IMR-90 (cell line): Measurements from ENCODE around the gene NUBP2.

Source experiments
- BHLHE40 ChIP-seq: fragments of 150-350 bp; IDR thresholded peaks from 2 replicates; pipeline ENCODE4 v1.6.1; 2016; ENCODE audit warnings: mild to moderate bottlenecking, low read depth, low read length
- CEBPB ChIP-seq: IDR thresholded peaks from 2 replicates; pipeline ENCODE4 v1.6.1; 2012; ENCODE audit warnings: low read depth, low read length, improper control_type of control experiment
- FOS ChIP-seq: fragments of 150-350 bp; IDR thresholded peaks from 2 replicates; pipeline ENCODE4 v1.6.1; 2016; ENCODE audit warnings: low read depth, low read length
- MAFK ChIP-seq: IDR thresholded peaks from 2 replicates; pipeline ENCODE4 v1.6.1; 2012; ENCODE audit warnings: low read depth, low read length, improper control_type of control experiment
- MXI1 ChIP-seq: IDR thresholded peaks from 2 replicates; pipeline ENCODE4 v1.6.1; 2012; ENCODE audit warnings: low read depth, mild to moderate bottlenecking, low read length, moderate library complexity, borderline replicate concordance
- POLR2A ChIP-seq: IDR thresholded peaks from 2 replicates; pipeline ENCODE4 v1.6.1; 2012; ENCODE audit warnings: mild to moderate bottlenecking, low read depth, low read length
- RAD21 ChIP-seq: IDR thresholded peaks from 2 replicates; pipeline ENCODE4 v1.6.1; 2012; ENCODE audit warnings: low read length, improper control_type of control experiment
- RFX5 ChIP-seq: IDR thresholded peaks from 2 replicates; pipeline ENCODE4 v1.8.0; 2012; ENCODE audit warnings: low read depth, mild to moderate bottlenecking, low read length, moderate library complexity
- SMC3 ChIP-seq: fragments of 150-350 bp; IDR thresholded peaks from 2 replicates; pipeline ENCODE4 v1.6.1; 2016; ENCODE audit warnings: low read depth, mild to moderate bottlenecking, antibody characterized with exemption, low read length, moderate library complexity
- TF ChIP-seq, protein P1 (sequence below): conservative IDR thresholded peaks from 2 replicates; pipeline ENCODE4 v1.5.1; 2012; ENCODE audit warnings: mild to moderate bottlenecking, low read depth, low read length, improper control_type of control experiment
- TF ChIP-seq, protein P2 (sequence below): fragments of 150-350 bp; IDR thresholded peaks from 2 replicates; pipeline ENCODE4 v1.6.1; 2016; ENCODE audit warnings: low read depth, mild to moderate bottlenecking, low read length, moderate library complexity, borderline replicate concordance
- TF ChIP-seq, protein P3 (sequence below): fragments of 150-350 bp; IDR thresholded peaks from 2 replicates; pipeline ENCODE4 v1.6.1; 2017; ENCODE audit warnings: mild to moderate bottlenecking, antibody characterized with exemption, low read length, low read depth

DNA sequence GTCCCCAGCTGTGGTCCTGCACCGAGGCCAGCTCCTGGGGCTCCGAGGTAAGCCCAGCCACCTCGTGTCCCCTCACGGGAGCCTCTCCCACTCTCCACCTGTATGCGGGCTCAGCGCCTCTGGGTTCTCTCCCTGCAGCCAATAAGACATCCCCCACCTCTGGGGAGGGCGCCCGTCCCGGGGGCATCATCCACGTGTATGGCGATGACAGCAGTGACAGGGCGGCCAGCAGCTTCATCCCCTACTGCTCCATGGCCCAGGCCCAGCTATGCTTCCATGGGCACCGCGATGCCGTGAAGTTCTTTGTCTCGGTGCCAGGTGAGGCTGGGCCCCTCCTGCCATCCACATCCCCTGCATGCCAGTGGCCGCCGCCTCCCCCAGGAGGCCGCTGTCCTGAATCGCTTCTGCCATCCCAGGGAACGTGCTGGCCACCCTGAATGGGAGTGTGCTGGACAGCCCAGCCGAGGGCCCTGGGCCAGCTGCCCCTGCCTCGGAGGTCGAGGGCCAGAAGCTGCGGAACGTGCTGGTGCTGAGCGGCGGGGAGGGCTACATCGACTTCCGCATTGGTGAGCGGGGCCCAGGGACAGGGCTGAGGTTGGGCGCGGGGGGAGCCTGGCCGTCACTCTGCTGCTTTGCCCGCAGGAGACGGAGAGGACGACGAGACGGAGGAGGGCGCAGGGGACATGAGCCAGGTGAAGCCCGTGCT, 14.5 kb upstream of the NUBP2 start:
- TF ChIP-seq, protein P1, sequence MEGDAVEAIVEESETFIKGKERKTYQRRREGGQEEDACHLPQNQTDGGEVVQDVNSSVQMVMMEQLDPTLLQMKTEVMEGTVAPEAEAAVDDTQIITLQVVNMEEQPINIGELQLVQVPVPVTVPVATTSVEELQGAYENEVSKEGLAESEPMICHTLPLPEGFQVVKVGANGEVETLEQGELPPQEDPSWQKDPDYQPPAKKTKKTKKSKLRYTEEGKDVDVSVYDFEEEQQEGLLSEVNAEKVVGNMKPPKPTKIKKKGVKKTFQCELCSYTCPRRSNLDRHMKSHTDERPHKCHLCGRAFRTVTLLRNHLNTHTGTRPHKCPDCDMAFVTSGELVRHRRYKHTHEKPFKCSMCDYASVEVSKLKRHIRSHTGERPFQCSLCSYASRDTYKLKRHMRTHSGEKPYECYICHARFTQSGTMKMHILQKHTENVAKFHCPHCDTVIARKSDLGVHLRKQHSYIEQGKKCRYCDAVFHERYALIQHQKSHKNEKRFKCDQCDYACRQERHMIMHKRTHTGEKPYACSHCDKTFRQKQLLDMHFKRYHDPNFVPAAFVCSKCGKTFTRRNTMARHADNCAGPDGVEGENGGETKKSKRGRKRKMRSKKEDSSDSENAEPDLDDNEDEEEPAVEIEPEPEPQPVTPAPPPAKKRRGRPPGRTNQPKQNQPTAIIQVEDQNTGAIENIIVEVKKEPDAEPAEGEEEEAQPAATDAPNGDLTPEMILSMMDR, result no peak
- TF ChIP-seq POLR2A, result no peak
- TF ChIP-seq SMC3, result no peak
- no peak for TF ChIP-seq CEBPB
- TF ChIP-seq BHLHE40, result no peak
- TF ChIP-seq, protein P2, sequence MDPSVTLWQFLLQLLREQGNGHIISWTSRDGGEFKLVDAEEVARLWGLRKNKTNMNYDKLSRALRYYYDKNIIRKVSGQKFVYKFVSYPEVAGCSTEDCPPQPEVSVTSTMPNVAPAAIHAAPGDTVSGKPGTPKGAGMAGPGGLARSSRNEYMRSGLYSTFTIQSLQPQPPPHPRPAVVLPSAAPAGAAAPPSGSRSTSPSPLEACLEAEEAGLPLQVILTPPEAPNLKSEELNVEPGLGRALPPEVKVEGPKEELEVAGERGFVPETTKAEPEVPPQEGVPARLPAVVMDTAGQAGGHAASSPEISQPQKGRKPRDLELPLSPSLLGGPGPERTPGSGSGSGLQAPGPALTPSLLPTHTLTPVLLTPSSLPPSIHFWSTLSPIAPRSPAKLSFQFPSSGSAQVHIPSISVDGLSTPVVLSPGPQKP, result no peak
- TF ChIP-seq RAD21, result no peak
- TF ChIP-seq, protein P3, sequence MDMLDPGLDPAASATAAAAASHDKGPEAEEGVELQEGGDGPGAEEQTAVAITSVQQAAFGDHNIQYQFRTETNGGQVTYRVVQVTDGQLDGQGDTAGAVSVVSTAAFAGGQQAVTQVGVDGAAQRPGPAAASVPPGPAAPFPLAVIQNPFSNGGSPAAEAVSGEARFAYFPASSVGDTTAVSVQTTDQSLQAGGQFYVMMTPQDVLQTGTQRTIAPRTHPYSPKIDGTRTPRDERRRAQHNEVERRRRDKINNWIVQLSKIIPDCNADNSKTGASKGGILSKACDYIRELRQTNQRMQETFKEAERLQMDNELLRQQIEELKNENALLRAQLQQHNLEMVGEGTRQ, result no peak
- TF ChIP-seq RFX5, result no peak
- TF ChIP-seq MXI1, result no peak
- no peak for TF ChIP-seq FOS
- TF ChIP-seq MAFK, result no peak
